ENCODE results near the gene CLEC4G.

CLEC4G gene

GRCh38 chr19:7729831-7730285 lies 2.1 kb downstream of the CLEC4G start (continued):
- TF ChIP-seq, protein P1, sequence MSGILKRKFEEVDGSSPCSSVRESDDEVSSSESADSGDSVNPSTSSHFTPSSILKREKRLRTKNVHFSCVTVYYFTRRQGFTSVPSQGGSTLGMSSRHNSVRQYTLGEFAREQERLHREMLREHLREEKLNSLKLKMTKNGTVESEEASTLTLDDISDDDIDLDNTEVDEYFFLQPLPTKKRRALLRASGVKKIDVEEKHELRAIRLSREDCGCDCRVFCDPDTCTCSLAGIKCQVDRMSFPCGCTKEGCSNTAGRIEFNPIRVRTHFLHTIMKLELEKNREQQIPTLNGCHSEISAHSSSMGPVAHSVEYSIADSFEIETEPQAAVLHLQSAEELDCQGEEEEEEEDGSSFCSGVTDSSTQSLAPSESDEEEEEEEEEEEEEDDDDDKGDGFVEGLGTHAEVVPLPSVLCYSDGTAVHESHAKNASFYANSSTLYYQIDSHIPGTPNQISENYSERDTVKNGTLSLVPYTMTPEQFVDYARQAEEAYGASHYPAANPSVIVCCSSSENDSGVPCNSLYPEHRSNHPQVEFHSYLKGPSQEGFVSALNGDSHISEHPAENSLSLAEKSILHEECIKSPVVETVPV (CRISPR knock-in tag; IDR thresholded peaks at IDR 0.05), result no peak
- no peak for TF ChIP-seq ZNF565 (CRISPR knock-in tag; conservative IDR thresholded peaks at IDR 0.05; ENCODE audit: low read depth)

- no peak for ATAC-seq
- TF ChIP-seq ZFP3 (CRISPR knock-in tag; IDR thresholded peaks at IDR 0.05) (no peak), ZFP30 (CRISPR knock-in tag; IDR thresholded peaks at IDR 0.05) (no peak), CSDC2 (CRISPR knock-in tag; IDR thresholded peaks at IDR 0.05) (no peak), OSR1 (CRISPR knock-in tag; IDR thresholded peaks at IDR 0.05) (no peak), RARB (CRISPR knock-in tag; IDR thresholded peaks at IDR 0.05) (no peak), ZNF565 (CRISPR knock-in tag; conservative IDR thresholded peaks at IDR 0.05; ENCODE audit: low read depth) (no peak), TCF4 (CRISPR knock-in tag; IDR thresholded peaks at IDR 0.05; ENCODE audit: borderline replicate concordance) (no peak), CREB5 (CRISPR knock-in tag; IDR thresholded peaks at IDR 0.05; ENCODE audit: low read depth) (no peak), ARNTL (CRISPR knock-in tag; IDR thresholded peaks at IDR 0.05; ENCODE audit: borderline replicate concordance, low read depth) (no peak), ISL1 (CRISPR knock-in tag; IDR thresholded peaks at IDR 0.05) (no peak), GLIS3 (CRISPR knock-in tag; IDR thresholded peaks at IDR 0.05) (no peak), ESRRG (CRISPR knock-in tag; IDR thresholded peaks at IDR 0.05) (no peak), PPARA (CRISPR knock-in tag; IDR thresholded peaks at IDR 0.05; ENCODE audit: borderline replicate concordance) (no peak), ZC3H10 (CRISPR knock-in tag; IDR thresholded peaks at IDR 0.05) (no peak), POU6F1 (CRISPR knock-in tag; IDR thresholded peaks at IDR 0.05; ENCODE audit: borderline replicate concordance, low read depth) (no peak), ZNF8 (CRISPR knock-in tag; IDR thresholded peaks at IDR 0.05) (no peak), SNAI2 (CRISPR knock-in tag; IDR thresholded peaks at IDR 0.05) (no peak)
- TF ChIP-seq, protein P2, sequence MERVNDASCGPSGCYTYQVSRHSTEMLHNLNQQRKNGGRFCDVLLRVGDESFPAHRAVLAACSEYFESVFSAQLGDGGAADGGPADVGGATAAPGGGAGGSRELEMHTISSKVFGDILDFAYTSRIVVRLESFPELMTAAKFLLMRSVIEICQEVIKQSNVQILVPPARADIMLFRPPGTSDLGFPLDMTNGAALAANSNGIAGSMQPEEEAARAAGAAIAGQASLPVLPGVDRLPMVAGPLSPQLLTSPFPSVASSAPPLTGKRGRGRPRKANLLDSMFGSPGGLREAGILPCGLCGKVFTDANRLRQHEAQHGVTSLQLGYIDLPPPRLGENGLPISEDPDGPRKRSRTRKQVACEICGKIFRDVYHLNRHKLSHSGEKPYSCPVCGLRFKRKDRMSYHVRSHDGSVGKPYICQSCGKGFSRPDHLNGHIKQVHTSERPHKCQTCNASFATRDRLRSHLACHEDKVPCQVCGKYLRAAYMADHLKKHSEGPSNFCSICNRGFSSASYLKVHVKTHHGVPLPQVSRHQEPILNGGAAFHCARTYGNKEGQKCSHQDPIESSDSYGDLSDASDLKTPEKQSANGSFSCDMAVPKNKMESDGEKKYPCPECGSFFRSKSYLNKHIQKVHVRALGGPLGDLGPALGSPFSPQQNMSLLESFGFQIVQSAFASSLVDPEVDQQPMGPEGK (CRISPR knock-in tag; IDR thresholded peaks at IDR 0.05; ENCODE audit: borderline replicate concordance), result no peak
- TF ChIP-seq, protein P1 (CRISPR knock-in tag; IDR thresholded peaks at IDR 0.05), result no peak
Measured at GRCh38 chr19:7729211-7729610, 2.7 kb downstream of the CLEC4G start.

GRCh38 chr19:7725791-7726190 lies 6.1 kb downstream of the CLEC4G start:
- TF ChIP-seq TCF4 (CRISPR knock-in tag; IDR thresholded peaks at IDR 0.05; ENCODE audit: borderline replicate concordance) (no peak), BACH2 (CRISPR knock-in tag; IDR thresholded peaks at IDR 0.05; ENCODE audit: borderline replicate concordance) (no peak), TSHZ2 (CRISPR knock-in tag; IDR thresholded peaks at IDR 0.05) (no peak), ZFP3 (CRISPR knock-in tag; IDR thresholded peaks at IDR 0.05) (no peak), CSDC2 (CRISPR knock-in tag; IDR thresholded peaks at IDR 0.05) (no peak), OSR1 (CRISPR knock-in tag; IDR thresholded peaks at IDR 0.05) (no peak), ISL1 (CRISPR knock-in tag; IDR thresholded peaks at IDR 0.05) (no peak), ZNF70 (CRISPR knock-in tag; IDR thresholded peaks at IDR 0.05) (no peak), ZC3H10 (CRISPR knock-in tag; IDR thresholded peaks at IDR 0.05) (no peak), SNAI2 (CRISPR knock-in tag; IDR thresholded peaks at IDR 0.05) (no peak)
- TF ChIP-seq, protein P2 (CRISPR knock-in tag; IDR thresholded peaks at IDR 0.05; ENCODE audit: borderline replicate concordance), result no peak
- TF ChIP-seq, protein P1 (CRISPR knock-in tag; IDR thresholded peaks at IDR 0.05), result no peak
- no peak for ATAC-seq
